Transverse colon (tissue), 4 donors: Measurements from ENCODE around the gene CADM2.

ENCODE experiments used
- POLR2A ChIP-seq: fragments of 450-650 bp; IDR thresholded peaks from one replicate; pipeline ENCODE4 v1.6.1; 2016; ENCODE audit warnings: antibody characterized with exemption, mild to moderate bottlenecking, moderate library complexity
- POLR2AphosphoS5 ChIP-seq, 3 donors: sonication (generic); formaldehyde crosslinking; IDR thresholded peaks; one replicate each; pipeline ENCODE4 v1.6.1; 2016; ENCODE audit warnings: antibody characterized with exemption in 3 of 3
- TF ChIP-seq, protein P1 (sequence below), 5 experiments: fragments of 200-600 bp in 3 of 5; fragments of 450-650 bp in 2 of 5; sonication (generic) in 3 of 5; IDR thresholded peaks; 1 replicate in 2 of 5; 2 replicates in 3 of 5; pipeline ENCODE4 v1.5.1; 2016 to 2017; ENCODE audit warnings: antibody characterized with exemption in 5 of 5, inconsistent platforms in 3 of 5, mild to moderate bottlenecking in 2 of 5, moderate library complexity in 1 of 5

DNA sequence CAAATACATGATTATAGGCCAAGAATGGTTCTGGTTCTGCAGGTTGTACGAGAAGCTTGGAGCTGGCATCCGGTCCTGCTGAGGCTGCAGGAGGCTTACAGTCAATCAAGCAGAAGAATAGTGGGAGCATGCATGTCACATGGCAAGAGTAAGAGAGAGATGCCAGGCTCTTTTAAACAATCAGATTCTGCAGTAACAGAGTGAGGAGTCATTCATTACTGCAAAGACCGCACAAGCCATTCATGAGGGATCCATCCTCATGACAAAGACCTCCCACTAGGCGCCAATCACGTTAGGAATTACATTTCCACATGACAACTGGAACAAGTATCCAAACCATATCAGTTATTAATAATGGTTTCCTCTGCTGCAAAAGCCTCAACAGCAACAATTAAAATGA is 536.8 kb downstream of the CADM2 start:
- TF ChIP-seq, protein P1, sequence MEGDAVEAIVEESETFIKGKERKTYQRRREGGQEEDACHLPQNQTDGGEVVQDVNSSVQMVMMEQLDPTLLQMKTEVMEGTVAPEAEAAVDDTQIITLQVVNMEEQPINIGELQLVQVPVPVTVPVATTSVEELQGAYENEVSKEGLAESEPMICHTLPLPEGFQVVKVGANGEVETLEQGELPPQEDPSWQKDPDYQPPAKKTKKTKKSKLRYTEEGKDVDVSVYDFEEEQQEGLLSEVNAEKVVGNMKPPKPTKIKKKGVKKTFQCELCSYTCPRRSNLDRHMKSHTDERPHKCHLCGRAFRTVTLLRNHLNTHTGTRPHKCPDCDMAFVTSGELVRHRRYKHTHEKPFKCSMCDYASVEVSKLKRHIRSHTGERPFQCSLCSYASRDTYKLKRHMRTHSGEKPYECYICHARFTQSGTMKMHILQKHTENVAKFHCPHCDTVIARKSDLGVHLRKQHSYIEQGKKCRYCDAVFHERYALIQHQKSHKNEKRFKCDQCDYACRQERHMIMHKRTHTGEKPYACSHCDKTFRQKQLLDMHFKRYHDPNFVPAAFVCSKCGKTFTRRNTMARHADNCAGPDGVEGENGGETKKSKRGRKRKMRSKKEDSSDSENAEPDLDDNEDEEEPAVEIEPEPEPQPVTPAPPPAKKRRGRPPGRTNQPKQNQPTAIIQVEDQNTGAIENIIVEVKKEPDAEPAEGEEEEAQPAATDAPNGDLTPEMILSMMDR (IDR thresholded peaks at IDR 0.05), result no peak
- no peak for TF ChIP-seq POLR2AphosphoS5 (IDR thresholded peaks at IDR 0.05)
- TF ChIP-seq POLR2A, result no peak
